Rectal smooth muscle tissue (tissue), 1 donor: ENCODE measurements around the gene NELFA.

Experiments
- H3K27ac ChIP-seq: one replicate; pipeline ENCODE4 v1.7.0; 2013; ENCODE audit warnings: low read depth, low read length, inconsistent platforms
- H3K27me3 ChIP-seq: one replicate; pipeline ENCODE4 v1.7.0; 2013; ENCODE audit warnings: low read length; ENCODE audit not compliant: control insufficient read depth, insufficient read depth
- H3K36me3 ChIP-seq: one replicate; pipeline ENCODE4 v1.7.0; 2013; ENCODE audit warnings: low read length; ENCODE audit not compliant: control insufficient read depth, insufficient read depth
- H3K4me1 ChIP-seq: one replicate; pipeline ENCODE4 v1.7.0; 2013; ENCODE audit warnings: low read length; ENCODE audit not compliant: control insufficient read depth, insufficient read depth
- H3K4me3 ChIP-seq: one replicate; pipeline ENCODE4 v1.7.0; 2013; ENCODE audit warnings: low read length
- H3K9ac ChIP-seq: one replicate; pipeline ENCODE4 v1.7.0; 2013; ENCODE audit warnings: low read length

The NELFA gene

GRCh38 chr4:1973218-1973617 is 35.6 kb downstream of the NELFA start:
- Histone ChIP-seq H3K27ac (no peak overlapping the region), H3K4me3 (no peak overlapping the region), H3K36me3 (peaks cover 24% of the 10 kb centered on the region), H3K27me3 (no peaks in the 10 kb centered on the region), H3K9ac (no peak overlapping the region), H3K4me1 (no peaks in the 10 kb centered on the region)

GRCh38 chr4:1972414-1972813 is 36.4 kb downstream of the NELFA start:
- Histone ChIP-seq H3K27ac (no peak overlapping the region), H3K4me1 (no peaks in the 10 kb centered on the region), H3K4me3 (no peak overlapping the region), H3K9ac (no peak overlapping the region), H3K36me3 (peaks cover 24% of the 10 kb centered on the region), H3K27me3 (no peaks in the 10 kb centered on the region)

- Histone ChIP-seq H3K9ac (no peak overlapping the region), H3K4me3 (no peak overlapping the region), H3K27ac (no peak overlapping the region), H3K27me3 (no peaks in the 10 kb centered on the region), H3K36me3 (peaks cover 20% of the 10 kb centered on the region), H3K4me1 (no peaks in the 10 kb centered on the region)
Measured at GRCh38 chr4:1971456-1972200, 37.1 kb downstream of the NELFA start.

GRCh38 chr4:1970926-1971325 is 37.8 kb downstream of the NELFA start:
- Histone ChIP-seq H3K9ac (no peak overlapping the region), H3K4me3 (no peak overlapping the region), H3K36me3 (peaks cover 14% of the 10 kb centered on the region), H3K4me1 (no peaks in the 10 kb centered on the region), H3K27me3 (no peaks in the 10 kb centered on the region), H3K27ac (no peak overlapping the region)

GRCh38 chr4:1969928-1970723 is 38.6 kb downstream of the NELFA start:
- Histone ChIP-seq H3K9ac (no peak overlapping the region), H3K4me3 (no peak overlapping the region), H3K27ac (no peak overlapping the region), H3K4me1 (no peaks in the 10 kb centered on the region), H3K36me3 (peaks cover 7% of the 10 kb centered on the region), H3K27me3 (no peaks in the 10 kb centered on the region)

- H3K9ac ChIP-seq, result no peak overlapping the region
- H3K27me3 ChIP-seq, result no peaks in the 10 kb centered on the region
- H3K36me3 ChIP-seq, result peaks cover 7% of the 10 kb centered on the region
- no peak overlapping the region for H3K4me3 ChIP-seq
- H3K27ac ChIP-seq, result no peak overlapping the region
- H3K4me1 ChIP-seq, result no peaks in the 10 kb centered on the region
Measured at GRCh38 chr4:1968686-1969295, 40.0 kb downstream of the NELFA start.

GRCh38 chr4:1967512-1968149 is 41.1 kb downstream of the NELFA start:
- no peak overlapping the region for H3K9ac ChIP-seq
- H3K4me3 ChIP-seq, result no peak overlapping the region
- no peaks in the 10 kb centered on the region for H3K27me3 ChIP-seq
- H3K27ac ChIP-seq, result no peak overlapping the region
- no peaks in the 10 kb centered on the region for H3K4me1 ChIP-seq
- H3K36me3 ChIP-seq, result peaks cover 14% of the 10 kb centered on the region

GRCh38 chr4:1964971-1965370 is 43.8 kb downstream of the NELFA start:
- Histone ChIP-seq H3K36me3 (peaks cover 19% of the 10 kb centered on the region), H3K4me3 (no peak overlapping the region), H3K27me3 (no peaks in the 10 kb centered on the region), H3K27ac (no peak overlapping the region), H3K4me1 (no peaks in the 10 kb centered on the region), H3K9ac (no peak overlapping the region)

GRCh38 chr4:1964443-1964842 is 44.3 kb downstream of the NELFA start:
- no peak overlapping the region for H3K4me3 ChIP-seq
- H3K36me3 ChIP-seq, result peaks cover 19% of the 10 kb centered on the region
- no peak overlapping the region for H3K9ac ChIP-seq
- H3K27me3 ChIP-seq, result no peaks in the 10 kb centered on the region
- no peaks in the 10 kb centered on the region for H3K4me1 ChIP-seq
- H3K27ac ChIP-seq, result no peak overlapping the region

GRCh38 chr4:1962980-1963379 is 45.8 kb downstream of the NELFA start:
- no peaks in the 10 kb centered on the region for H3K4me1 ChIP-seq
- no peak overlapping the region for H3K27ac ChIP-seq
- H3K27me3 ChIP-seq, result no peaks in the 10 kb centered on the region
- peaks cover 21% of the 10 kb centered on the region for H3K36me3 ChIP-seq
- no peak overlapping the region for H3K4me3 ChIP-seq
- H3K9ac ChIP-seq, result no peak overlapping the region

GRCh38 chr4:1961563-1961962 is 47.2 kb downstream of the NELFA start:
- H3K27me3 ChIP-seq, result no peaks in the 10 kb centered on the region

GRCh38 chr4:1961038-1961437 is 47.7 kb downstream of the NELFA start:
- no peak overlapping the region for H3K9ac ChIP-seq
- H3K36me3 ChIP-seq, result peaks cover 21% of the 10 kb centered on the region
- no peaks in the 10 kb centered on the region for H3K27me3 ChIP-seq
- no peak overlapping the region for H3K27ac ChIP-seq
- H3K4me3 ChIP-seq, result no peak overlapping the region
- no peaks in the 10 kb centered on the region for H3K4me1 ChIP-seq

More at GRCh38 chr4:1961563-1961962, 47.2 kb downstream of the NELFA start:
- Histone ChIP-seq H3K27ac (no peak overlapping the region), H3K9ac (no peak overlapping the region), H3K4me3 (no peak overlapping the region), H3K4me1 (no peaks in the 10 kb centered on the region), H3K36me3 (peaks cover 21% of the 10 kb centered on the region)
